DMS 273 (cell line): ENCODE data around the gene PCCB.
"Not testable (repeated sequence)": the region's sequence is repeated elsewhere in the genome, so short reads cannot be mapped to it uniquely, and the experiment has no call there.

Experiments
- DNase-seq: peaks from one replicate; lab custom pipeline; 2025; ENCODE audit not compliant: unreplicated experiment; lab: John Stamatoyannopoulos, UW

The PCCB gene

GRCh38 chr3:136250059-136250902 is at the start of gene PCCB:
Gene PCCB (plus strand): TSS chr3:136250340. CDS start chr3:136250376, 36 bp downstream.
- peak; percentile 99 for DNase-seq

- DNase-seq: no peak
These were observed 42.5 kb upstream of the PCCB start for GRCh38 chr3:136207489-136208115.

- no peak for DNase-seq
These were observed 40.2 kb upstream of the PCCB start for GRCh38 chr3:136209921-136210320.

GRCh38 chr3:136211547-136211946 is 38.6 kb upstream of the PCCB start:
- DNase-seq: no peak

GRCh38 chr3:136222746-136223145 is 27.4 kb upstream of the PCCB start:
- DNase-seq: not testable (repeated sequence)

GRCh38 chr3:136232413-136232812 is 17.7 kb upstream of the PCCB start:
- DNase-seq: no peak

- DNase-seq: no peak
These were observed 14.6 kb upstream of the PCCB start for GRCh38 chr3:136235545-136235944.

GRCh38 chr3:136236109-136236508 is 14.0 kb upstream of the PCCB start:
- DNase-seq: no peak

GRCh38 chr3:136237103-136237502 is 13.0 kb upstream of the PCCB start:
- no peak for DNase-seq

- DNase-seq: no peak
These were observed 12.0 kb upstream of the PCCB start for GRCh38 chr3:136237961-136238649.

GRCh38 chr3:136239094-136239493 is 11.0 kb upstream of the PCCB start:
- no peak for DNase-seq

GRCh38 chr3:136245691-136246090 is 4.4 kb upstream of the PCCB start:
- peak; percentile 26 for DNase-seq

GRCh38 chr3:136247436-136247835 is 2.7 kb upstream of the PCCB start:
- DNase-seq: peak; percentile 52

- DNase-seq: peak; percentile 81
These were observed 2.1 kb upstream of the PCCB start for GRCh38 chr3:136247855-136248590.

GRCh38 chr3:136249091-136249490 is 1.0 kb upstream of the PCCB start:
- DNase-seq: no peak

GRCh38 chr3:136249593-136249992 is 547 bp upstream of the PCCB start:
- peak; percentile 46 for DNase-seq

GRCh38 chr3:136250903-136251460 is 842 bp downstream of the PCCB start:
- DNase-seq: peak; percentile 83

GRCh38 chr3:136251511-136251910 is 1.4 kb downstream of the PCCB start:
- peak; percentile 66 for DNase-seq

GRCh38 chr3:136255672-136256406 is 5.7 kb downstream of the PCCB start:
- no peak for DNase-seq

GRCh38 chr3:136258199-136258598 is 8.1 kb downstream of the PCCB start:
- DNase-seq: no peak
